Mesothelial cell of epicardium (in vitro differentiated cells): ENCODE measurements around the gene CAMTA1. TPM values are rescaled to one million over a fixed set of nuclear protein-coding genes. Genes with fewer than 3 reads are reported as not detected.
"Not testable (repeated sequence)": the region's sequence is repeated elsewhere in the genome, so short reads cannot be mapped to it uniquely, and the experiment has no call there.

ENCODE experiments used
- DNase-seq, 2 experiments: peaks; one replicate each; pipeline ENCODE4 v3.0.0; 2021; ENCODE audit warnings: low spot score in 2 of 2; ENCODE audit not compliant: unreplicated experiment in 2 of 2
- H3K27ac Mint-ChIP-seq: 2 replicates; pipeline ENCODE4 v1.8.0; 2021; ENCODE audit warnings: mixed read lengths
- H3K27me3 Mint-ChIP-seq: 2 replicates; pipeline ENCODE4 v1.8.0; 2021; ENCODE audit warnings: low read depth, mixed read lengths
- H3K36me3 Mint-ChIP-seq: 2 replicates; pipeline ENCODE4 v1.8.0; 2021; ENCODE audit warnings: mixed read lengths
- H3K4me1 Mint-ChIP-seq: 2 replicates; pipeline ENCODE4 v1.8.0; 2021; ENCODE audit warnings: mixed read lengths
- H3K4me3 Mint-ChIP-seq: 2 replicates; pipeline ENCODE4 v1.8.0; 2021; ENCODE audit warnings: mild to moderate bottlenecking, moderate library complexity, mixed read lengths
- H3K9me3 Mint-ChIP-seq: 2 replicates; pipeline ENCODE4 v1.8.0; 2021; ENCODE audit warnings: mixed read lengths
- total RNA-seq: library from RNA; stranded (reverse); gene quantifications from 3 replicates; pipeline ENCODE4 v1.2.1, GENCODE V29; 2021
- TF ChIP-seq, protein P1 (sequence below): fragments of 200-600 bp; sonication (generic); IDR thresholded peaks from one replicate; pipeline ENCODE4 v1.5.0; 2021; ENCODE audit warnings: antibody characterized with exemption; ENCODE audit not compliant: unreplicated experiment

CAMTA1 gene
- total RNA-seq, 1 donor from 2014 or later = 70.4 TPM

DNA sequence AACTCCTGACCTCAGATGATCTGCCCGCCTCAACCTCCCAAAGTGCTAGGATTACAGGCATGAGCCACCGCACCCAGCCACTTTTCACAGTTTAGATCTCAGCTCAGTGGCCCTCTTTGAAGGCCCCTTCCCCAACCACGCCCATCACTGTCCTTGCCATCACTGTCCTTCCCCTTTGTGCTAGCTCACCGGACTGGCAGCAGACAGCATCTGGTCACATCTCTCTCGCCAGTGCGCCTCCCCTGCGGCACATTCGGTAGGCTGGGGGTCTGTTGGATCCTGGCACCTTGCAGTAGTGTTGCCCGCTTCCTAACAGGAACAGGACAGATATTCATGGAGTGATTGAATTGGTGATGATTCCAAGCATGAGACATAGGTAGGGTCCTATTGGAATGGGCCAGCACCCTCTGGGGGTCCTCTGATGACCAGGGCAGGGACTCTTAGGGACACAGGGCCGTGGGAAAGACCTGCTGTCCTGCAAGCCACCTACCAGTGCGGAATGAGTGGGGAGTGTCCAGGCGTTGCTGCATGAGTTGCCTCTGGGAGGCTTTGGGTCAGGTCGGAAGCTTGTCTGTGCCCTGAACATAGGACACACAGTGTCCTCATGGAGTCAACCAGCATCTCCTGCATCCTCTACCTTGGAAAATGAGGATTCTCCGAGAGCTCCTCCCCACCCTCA lies 807.0 kb downstream of the CAMTA1 start:
- Mint-ChIP-seq H3K36me3 (no peaks in the 10 kb centered on the region), H3K9me3 (no peaks in the 10 kb centered on the region), H3K27ac (no peak overlapping the region), H3K4me3 (no peak overlapping the region), H3K27me3 (peaks cover 13% of the 10 kb centered on the region), H3K4me1 (peaks cover 3% of the 10 kb centered on the region)
- peak in 1 of 2 experiments; percentile 4 for DNase-seq
- TF ChIP-seq, protein P1, sequence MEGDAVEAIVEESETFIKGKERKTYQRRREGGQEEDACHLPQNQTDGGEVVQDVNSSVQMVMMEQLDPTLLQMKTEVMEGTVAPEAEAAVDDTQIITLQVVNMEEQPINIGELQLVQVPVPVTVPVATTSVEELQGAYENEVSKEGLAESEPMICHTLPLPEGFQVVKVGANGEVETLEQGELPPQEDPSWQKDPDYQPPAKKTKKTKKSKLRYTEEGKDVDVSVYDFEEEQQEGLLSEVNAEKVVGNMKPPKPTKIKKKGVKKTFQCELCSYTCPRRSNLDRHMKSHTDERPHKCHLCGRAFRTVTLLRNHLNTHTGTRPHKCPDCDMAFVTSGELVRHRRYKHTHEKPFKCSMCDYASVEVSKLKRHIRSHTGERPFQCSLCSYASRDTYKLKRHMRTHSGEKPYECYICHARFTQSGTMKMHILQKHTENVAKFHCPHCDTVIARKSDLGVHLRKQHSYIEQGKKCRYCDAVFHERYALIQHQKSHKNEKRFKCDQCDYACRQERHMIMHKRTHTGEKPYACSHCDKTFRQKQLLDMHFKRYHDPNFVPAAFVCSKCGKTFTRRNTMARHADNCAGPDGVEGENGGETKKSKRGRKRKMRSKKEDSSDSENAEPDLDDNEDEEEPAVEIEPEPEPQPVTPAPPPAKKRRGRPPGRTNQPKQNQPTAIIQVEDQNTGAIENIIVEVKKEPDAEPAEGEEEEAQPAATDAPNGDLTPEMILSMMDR = no peak

DNA sequence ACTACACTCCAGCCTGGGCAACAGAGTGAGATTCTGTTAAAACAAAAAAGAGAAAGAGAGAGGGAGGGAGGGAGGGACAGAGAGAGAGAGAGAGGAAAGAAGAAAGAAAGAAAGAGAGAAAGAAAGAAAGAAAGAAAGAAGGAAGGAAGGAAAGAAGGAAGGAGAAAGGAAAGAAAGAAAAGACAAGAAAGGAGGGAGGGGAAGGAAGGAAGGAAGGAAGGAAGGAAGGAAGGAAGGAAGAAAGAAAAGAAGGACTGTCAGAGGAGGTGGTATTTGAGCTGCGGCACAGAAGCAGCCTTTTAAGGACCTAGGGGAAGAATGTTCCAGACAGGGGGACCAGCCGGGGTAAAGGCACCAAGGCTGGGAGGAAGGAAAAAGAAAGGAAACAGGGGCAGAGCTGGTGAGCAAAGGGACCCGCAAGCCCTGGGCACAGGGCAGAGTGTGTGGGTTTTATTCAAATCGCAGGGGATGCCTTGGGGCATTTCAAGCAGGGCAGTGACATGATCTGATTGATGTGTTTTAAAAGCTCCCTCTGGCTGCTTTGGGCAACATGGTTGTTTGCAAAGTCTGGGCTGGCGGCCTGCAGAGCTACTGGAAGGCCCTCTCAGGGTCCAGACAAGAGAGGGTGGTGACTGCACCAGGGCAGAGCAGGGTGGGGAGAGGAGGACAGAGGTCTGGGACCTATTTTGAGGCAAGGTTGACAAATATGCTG lies 808.9 kb downstream of the CAMTA1 start:
- DNase-seq = peak in 1 of 2 experiments; percentile 9
- no peaks in the 10 kb centered on the region for H3K36me3 Mint-ChIP-seq
- no peak overlapping the region for H3K27ac Mint-ChIP-seq
- H3K9me3 Mint-ChIP-seq = peaks cover 1% of the 10 kb centered on the region
- H3K4me3 Mint-ChIP-seq = no peak overlapping the region
- no peaks in the 10 kb centered on the region for H3K4me1 Mint-ChIP-seq
- H3K27me3 Mint-ChIP-seq = peaks cover 10% of the 10 kb centered on the region
- TF ChIP-seq, protein P1 = no peak

DNA sequence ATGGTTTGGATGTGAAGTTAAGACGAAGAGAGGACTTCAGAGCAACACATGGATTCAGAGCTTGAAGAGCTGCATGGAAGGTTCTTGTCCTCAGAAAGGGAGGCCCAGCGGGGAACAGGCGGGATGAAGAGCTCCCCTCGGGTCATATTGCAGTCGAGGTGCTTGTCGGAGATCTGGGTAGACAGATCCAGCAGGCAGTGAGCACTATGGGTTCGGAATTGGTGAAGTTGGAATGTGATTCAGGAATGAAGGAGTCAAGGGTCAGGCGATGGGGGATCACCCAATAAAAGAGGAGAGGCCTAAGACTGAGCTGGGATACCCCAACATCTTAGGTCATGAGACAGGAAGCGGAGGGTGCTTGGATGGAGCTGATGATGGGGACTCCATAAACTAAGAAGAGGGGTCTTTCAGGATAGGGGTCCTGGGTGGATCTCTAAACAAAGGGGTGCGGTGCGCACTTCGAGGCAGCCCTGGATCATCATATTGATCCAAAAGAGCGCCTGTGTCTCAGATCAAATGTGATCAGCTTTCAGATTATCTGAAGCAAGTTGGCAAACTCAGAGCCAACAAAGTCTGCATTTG lies 809.6 kb downstream of the CAMTA1 start:
- H3K4me1 Mint-ChIP-seq = no peaks in the 10 kb centered on the region
- H3K4me3 Mint-ChIP-seq = no peak overlapping the region
- TF ChIP-seq, protein P1 = no peak
- peak in 1 of 2 experiments; percentile 8 for DNase-seq
- H3K9me3 Mint-ChIP-seq = peaks cover 5% of the 10 kb centered on the region
- H3K27ac Mint-ChIP-seq = no peak overlapping the region
- peaks cover 10% of the 10 kb centered on the region for H3K27me3 Mint-ChIP-seq
- H3K36me3 Mint-ChIP-seq = no peaks in the 10 kb centered on the region

DNA sequence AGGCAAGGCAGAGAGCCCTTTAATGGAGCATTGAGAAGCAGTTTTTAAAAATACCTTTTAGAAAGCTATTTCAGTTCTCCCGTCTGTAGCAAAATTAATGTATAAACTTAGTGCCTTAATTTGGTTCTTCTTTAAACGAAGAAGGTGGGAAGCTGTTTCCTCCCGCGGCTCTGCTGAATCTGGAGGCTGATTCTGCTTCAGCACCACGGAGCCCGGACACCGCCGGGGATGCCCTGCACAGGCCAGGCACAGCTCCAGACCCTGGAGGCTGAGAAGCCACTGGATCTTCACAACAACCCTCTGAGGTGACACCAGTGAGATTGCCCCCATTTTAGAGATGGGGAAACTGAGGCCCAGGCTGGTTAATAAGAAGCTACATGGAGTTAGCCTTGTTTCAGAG lies 810.1 kb downstream of the CAMTA1 start:
- DNase-seq = peak in 1 of 2 experiments; percentile 13
- Mint-ChIP-seq H3K4me1 (no peaks in the 10 kb centered on the region), H3K4me3 (no peak overlapping the region), H3K9me3 (peaks cover 5% of the 10 kb centered on the region), H3K27ac (no peak overlapping the region), H3K36me3 (no peaks in the 10 kb centered on the region), H3K27me3 (peaks cover 10% of the 10 kb centered on the region)
- TF ChIP-seq, protein P1 = no peak

DNA sequence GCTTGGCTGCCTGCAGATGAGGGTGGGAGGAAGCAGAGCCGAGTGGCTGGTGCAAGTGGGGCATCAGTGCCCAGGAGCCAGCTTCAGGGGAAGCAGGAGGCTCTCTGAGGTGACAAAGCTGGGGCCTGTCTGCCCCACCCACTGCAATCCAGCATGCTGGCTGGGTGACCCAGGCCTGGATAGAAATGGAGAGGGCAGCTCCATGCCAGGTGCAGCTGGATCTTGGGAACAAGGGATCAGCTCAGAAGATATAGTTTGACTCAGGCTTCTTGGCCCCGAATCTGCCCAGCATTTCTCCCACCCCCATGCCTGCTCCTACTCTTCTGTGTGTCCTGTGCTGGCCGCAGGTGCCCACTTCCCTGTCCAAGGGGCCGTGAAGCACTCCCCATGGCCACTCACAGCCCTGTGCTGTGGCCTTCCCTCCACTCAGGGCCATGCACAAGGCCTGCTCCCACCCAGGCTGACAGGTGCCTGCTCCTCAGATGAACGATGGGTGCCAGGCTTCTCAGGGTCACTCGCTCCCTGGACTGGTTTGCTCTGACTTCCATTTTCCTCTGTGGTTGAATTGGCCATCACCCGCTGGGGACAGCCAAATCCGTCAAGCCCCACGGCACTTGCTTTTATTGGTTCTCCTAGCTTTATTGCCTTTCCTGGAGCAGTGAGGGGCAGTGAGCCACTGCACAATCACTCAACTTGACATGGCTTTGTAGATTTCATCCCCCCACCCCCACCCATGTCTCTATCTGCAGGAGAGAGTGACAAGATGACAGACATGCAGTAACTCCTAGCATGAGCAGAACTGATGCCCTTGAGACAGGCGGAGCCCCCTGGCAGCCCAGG lies 811.1 kb downstream of the CAMTA1 start:
- peaks cover 5% of the 10 kb centered on the region for H3K9me3 Mint-ChIP-seq
- no peaks in the 10 kb centered on the region for H3K4me1 Mint-ChIP-seq
- no peak overlapping the region for H3K4me3 Mint-ChIP-seq
- no peak overlapping the region for H3K27ac Mint-ChIP-seq
- H3K27me3 Mint-ChIP-seq = peaks cover 10% of the 10 kb centered on the region
- peak in 1 of 2 experiments; percentile 10 for DNase-seq
- TF ChIP-seq, protein P1 = no peak
- no peaks in the 10 kb centered on the region for H3K36me3 Mint-ChIP-seq

DNA sequence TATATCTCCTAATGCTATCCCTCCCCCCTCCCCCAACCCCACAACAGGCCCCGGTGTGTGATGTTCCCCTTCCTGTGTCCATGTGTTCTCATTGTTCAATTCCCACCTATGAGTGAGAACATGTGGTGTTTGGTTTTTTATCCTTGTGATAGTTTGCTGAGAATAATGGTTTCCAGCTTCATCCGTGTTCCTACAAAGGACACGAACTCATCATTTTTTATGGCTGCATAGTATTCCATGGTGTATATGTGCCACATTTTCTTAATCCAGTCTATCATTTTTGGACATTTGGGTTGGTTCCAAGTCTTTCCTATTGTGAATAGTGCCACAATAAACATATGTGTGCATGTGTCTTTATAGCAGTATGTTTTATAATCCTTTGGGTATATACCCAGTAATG lies 812.8 kb downstream of the CAMTA1 start:
- peaks cover 13% of the 10 kb centered on the region for H3K27me3 Mint-ChIP-seq
- not testable (repeated sequence) for H3K27ac Mint-ChIP-seq, H3K4me3 Mint-ChIP-seq, H3K9me3 Mint-ChIP-seq, DNase-seq, H3K36me3 Mint-ChIP-seq, H3K4me1 Mint-ChIP-seq

DNA sequence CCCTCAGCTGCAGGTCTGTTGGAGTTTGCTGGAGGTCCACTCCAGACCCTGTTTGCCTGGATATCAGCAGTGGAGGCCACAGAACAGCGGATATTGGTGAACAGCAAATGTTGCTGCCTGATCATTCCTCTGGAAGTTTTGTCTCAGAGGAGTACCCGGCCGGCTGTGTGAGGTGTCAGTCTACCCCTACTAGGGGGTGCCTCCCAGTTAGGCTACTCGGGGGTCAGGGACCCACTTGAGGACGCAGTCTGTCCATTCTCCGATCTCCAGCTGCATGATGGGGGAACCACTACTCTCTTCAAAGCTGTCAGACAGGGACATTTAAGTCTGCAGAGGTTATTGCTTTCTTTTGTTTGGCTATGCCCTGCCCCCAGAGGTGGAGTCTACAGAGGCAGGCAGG lies 819.7 kb downstream of the CAMTA1 start:
- not testable (repeated sequence) for H3K27ac Mint-ChIP-seq, DNase-seq
- peaks cover 16% of the 10 kb centered on the region for H3K9me3 Mint-ChIP-seq

More for the DNA sequence above, 819.7 kb downstream of the CAMTA1 start:
- not testable (repeated sequence) for H3K4me1 Mint-ChIP-seq, H3K27me3 Mint-ChIP-seq, H3K36me3 Mint-ChIP-seq, H3K4me3 Mint-ChIP-seq
